GM12864 (cell line): Measurements from ENCODE around the gene E4F1.

ENCODE experiments used
- DNase-seq: peaks from one replicate; pipeline ENCODE4 v3.0.0-alpha.2; 2011; ENCODE audit warnings: low read depth
- H3K4me3 ChIP-seq: 2 replicates; pipeline ENCODE4 v1.5.1; 2011; ENCODE audit warnings: mild to moderate bottlenecking, low read depth, low read length, control low read depth
- TF ChIP-seq, protein P1 (sequence below): IDR thresholded peaks from 2 replicates; pipeline ENCODE4 v1.5.1; 2011; ENCODE audit warnings: low read depth, mild to moderate bottlenecking, moderate library complexity, low read length, control low read depth, inconsistent platforms; ENCODE audit errors: missing control alignments

Gene E4F1

DNA sequence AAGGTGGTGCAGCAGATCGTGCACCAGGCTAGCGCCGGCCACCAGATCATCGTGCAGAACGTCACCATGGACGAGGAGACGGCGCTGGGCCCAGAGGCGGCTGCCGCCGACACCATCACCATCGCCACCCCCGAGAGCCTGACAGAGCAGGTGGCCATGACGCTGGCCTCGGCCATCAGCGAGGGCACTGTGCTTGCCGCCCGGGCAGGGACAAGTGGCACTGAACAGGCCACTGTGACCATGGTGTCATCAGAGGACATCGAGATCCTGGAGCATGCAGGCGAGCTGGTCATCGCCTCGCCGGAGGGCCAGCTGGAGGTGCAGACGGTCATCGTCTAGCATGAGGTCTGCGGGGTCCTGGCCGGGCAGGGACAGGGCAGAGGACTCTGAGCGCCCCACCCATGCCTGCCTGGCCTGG lies 11.9 kb downstream of the E4F1 start:
- no peak for DNase-seq
- no peak overlapping the region for H3K4me3 ChIP-seq
- TF ChIP-seq, protein P1, sequence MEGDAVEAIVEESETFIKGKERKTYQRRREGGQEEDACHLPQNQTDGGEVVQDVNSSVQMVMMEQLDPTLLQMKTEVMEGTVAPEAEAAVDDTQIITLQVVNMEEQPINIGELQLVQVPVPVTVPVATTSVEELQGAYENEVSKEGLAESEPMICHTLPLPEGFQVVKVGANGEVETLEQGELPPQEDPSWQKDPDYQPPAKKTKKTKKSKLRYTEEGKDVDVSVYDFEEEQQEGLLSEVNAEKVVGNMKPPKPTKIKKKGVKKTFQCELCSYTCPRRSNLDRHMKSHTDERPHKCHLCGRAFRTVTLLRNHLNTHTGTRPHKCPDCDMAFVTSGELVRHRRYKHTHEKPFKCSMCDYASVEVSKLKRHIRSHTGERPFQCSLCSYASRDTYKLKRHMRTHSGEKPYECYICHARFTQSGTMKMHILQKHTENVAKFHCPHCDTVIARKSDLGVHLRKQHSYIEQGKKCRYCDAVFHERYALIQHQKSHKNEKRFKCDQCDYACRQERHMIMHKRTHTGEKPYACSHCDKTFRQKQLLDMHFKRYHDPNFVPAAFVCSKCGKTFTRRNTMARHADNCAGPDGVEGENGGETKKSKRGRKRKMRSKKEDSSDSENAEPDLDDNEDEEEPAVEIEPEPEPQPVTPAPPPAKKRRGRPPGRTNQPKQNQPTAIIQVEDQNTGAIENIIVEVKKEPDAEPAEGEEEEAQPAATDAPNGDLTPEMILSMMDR: no peak

DNA sequence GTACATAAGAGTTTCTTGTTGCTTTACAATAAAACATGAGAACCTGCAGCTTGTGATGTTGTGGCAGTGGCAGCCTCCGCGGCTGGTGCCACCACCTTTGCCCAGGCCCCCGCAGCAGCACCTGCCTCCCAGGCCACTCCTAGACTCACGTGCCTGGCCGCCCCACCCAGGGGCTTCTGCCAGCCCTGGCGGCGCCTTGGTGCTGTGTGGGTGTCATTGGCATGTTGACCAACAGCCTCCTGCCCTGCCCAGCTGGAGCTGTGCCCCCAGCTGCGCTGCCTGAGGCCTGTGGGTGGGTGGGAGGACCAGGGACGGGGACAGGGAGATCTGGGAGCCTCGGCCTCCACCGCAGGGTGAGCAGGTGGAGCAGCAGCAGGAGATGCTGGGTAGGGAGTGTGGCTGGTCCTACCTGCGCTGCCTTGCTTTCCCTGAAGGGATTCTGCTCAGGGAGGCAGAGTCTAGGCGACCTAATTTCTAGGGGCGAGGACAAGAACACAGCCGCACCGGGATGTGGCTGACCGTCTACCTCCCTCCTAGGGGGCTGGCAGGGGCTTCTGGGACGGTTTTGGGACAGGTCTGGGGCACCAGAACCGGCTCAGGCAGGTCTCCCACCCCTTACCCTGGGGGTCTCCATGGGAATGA lies 12.4 kb downstream of the E4F1 start:
- no peak overlapping the region for H3K4me3 ChIP-seq
- DNase-seq: no peak
- TF ChIP-seq, protein P1: no peak

DNA sequence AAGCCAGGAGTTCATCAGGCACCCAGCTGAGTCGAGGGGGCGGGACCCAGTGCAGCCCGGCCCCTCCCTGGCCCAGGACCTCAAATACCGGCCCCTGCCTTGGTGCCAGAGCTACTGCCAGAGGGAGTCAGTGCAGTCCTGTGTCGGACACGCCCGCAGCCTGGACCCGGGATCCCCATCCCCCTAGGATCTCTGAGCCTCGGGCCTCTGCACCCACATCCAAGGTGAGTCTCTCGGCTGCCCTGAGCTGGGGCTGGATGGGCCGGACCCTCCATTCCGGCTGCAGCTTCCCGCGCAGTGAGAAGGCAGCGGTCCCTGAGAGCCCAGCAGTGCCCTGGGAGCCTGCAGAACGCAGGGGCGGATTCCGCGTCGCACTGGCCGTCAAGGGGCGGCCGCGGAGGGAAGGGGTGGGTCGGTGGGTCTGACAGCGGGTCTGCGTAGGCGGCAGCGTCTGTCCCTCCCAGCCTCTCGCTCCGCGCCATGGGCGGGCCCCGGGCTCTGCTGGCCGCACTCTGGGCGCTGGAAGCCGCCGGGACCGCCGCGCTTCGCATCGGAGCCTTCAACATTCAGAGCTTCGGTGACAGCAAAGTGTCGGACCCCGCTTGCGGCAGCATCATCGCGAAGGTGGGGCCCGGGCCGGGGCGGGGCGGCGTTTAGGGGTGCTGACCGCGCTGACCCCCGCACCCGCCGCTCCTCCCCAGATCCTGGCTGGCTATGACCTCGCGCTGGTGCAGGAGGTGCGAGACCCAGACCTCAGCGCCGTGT lies 13.1 kb downstream of the E4F1 start, which contains the start of gene DNASE1L2:
TSS of gene DNASE1L2 (plus strand) at position 108 of the 765 bp plus-strand sequence. CDS start at position 481, 373 bp downstream.
- H3K4me3 ChIP-seq: no peak within 1 kb of the TSS
- TF ChIP-seq, protein P1: no peak
- no peak for DNase-seq

DNA sequence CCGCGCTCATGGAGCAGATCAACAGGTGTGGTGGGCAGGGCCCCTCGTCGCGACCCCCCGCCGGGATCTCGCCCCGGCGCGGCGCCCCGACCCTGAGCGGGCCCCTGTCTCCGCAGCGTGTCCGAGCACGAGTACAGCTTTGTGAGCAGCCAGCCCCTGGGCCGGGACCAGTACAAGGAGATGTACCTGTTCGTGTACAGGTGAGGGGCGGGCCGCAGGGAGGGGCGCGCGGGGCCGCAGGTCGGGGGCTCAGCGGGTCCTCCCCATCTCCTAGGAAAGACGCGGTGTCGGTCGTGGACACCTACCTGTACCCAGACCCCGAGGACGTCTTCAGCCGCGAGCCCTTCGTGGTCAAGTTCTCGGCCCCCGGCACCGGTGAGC lies 13.7 kb downstream of the E4F1 start:
- no peak overlapping the region for H3K4me3 ChIP-seq
- TF ChIP-seq, protein P1: no peak
- DNase-seq: no peak

GRCh38 chr16:2237493-2238149 lies 14.2 kb downstream of the E4F1 start:
- no peak overlapping the region for H3K4me3 ChIP-seq
- TF ChIP-seq, protein P1: no peak
- DNase-seq: no peak

DNA sequence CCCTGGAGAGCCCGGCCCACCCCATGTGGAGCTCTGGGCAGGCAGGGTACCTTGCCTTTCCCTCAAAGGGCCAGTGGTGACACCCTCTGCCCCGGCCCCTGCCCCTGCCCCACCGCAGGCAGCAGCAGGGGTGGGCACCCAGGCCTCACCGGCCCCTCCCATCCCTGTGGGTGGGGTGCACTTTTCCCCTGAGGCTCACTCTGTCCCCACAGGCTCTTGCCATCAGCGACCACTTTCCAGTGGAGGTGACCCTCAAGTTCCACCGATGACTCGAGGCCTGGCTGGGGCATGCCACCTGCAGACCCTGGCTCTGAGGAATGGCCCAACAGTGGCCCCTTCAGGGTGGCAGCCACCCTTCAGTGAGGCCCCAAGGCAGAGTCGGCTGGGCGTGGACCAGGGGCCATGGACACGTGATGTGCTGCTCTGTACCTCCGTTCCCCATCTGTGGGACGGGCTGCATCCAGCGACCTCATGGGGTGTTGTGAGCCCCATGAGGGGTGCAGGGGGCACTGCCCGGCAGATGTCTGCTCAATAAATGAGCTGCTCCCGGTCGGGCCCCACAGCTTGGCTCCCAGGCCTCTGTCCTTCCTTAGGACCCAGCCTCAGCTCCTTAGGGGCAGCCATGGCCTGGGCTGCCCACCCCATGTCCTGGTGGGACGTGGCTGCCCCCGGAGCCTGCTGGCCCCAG lies 14.9 kb downstream of the E4F1 start:
- DNase-seq: no peak
- no peak overlapping the region for H3K4me3 ChIP-seq
- TF ChIP-seq, protein P1: no peak
